ENCODE measurements around the gene LTBP2.

The LTBP2 gene

GRCh38 chr14:74591394-74591793, 20.6 kb downstream of the LTBP2 start:
- DNase-seq (ENCODE audit: low read depth), result no peak

GRCh38 chr14:74589291-74589879, 22.7 kb downstream of the LTBP2 start:
- no peak for DNase-seq (ENCODE audit: low read depth)

DNA sequence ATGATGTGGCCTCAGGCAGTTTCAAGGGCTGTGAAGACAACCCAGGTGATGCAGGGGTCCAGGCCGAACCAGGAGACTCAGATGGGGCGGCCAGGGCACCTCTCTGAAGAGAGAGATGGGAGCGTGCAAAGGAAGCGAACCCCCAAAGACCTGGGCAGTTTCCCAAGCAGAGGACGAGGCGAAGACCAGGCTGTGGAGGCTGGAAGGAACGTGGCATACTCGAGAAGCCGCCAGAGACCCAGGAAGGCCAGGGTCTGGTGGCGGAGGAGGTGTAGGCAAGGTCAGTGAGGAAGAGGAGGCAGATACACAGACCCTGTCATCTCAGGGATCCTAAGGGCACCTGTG, 24.7 kb downstream of the LTBP2 start:
- no peak for DNase-seq (ENCODE audit: low read depth)

DNA sequence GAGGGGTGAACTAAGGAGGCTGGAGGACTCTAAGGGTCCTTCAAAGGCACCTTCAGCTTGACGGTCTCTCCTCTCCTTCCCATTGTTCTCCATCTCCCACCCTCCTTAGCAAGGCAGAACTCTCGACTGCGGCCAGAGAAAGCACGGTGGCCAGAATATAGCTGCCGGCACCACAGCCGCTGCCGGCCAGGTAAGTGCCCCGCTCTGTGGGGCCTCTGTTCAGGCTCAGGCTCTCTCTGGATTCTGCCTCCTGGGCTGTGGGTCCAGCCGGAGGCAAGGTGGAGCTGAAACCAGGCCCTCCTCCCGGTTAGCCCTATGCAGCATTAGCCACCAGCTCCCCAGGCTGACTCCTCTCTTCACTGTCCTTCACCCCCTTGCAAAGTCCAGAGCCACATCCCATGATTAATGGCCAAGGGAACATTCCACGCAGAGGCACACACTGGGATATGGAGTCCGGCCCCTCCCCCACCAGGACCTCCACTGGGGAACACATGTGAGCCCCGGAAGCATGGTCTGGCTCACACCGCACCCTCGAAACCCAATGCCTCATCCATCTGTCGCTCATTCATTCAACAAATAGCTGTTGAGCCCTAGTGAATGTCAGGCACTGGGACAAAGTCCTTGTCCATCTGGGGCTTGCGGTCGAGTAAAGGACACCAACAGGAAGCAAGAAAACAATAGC, 25.2 kb downstream of the LTBP2 start:
- DNase-seq (ENCODE audit: low read depth), result no peak

DNA sequence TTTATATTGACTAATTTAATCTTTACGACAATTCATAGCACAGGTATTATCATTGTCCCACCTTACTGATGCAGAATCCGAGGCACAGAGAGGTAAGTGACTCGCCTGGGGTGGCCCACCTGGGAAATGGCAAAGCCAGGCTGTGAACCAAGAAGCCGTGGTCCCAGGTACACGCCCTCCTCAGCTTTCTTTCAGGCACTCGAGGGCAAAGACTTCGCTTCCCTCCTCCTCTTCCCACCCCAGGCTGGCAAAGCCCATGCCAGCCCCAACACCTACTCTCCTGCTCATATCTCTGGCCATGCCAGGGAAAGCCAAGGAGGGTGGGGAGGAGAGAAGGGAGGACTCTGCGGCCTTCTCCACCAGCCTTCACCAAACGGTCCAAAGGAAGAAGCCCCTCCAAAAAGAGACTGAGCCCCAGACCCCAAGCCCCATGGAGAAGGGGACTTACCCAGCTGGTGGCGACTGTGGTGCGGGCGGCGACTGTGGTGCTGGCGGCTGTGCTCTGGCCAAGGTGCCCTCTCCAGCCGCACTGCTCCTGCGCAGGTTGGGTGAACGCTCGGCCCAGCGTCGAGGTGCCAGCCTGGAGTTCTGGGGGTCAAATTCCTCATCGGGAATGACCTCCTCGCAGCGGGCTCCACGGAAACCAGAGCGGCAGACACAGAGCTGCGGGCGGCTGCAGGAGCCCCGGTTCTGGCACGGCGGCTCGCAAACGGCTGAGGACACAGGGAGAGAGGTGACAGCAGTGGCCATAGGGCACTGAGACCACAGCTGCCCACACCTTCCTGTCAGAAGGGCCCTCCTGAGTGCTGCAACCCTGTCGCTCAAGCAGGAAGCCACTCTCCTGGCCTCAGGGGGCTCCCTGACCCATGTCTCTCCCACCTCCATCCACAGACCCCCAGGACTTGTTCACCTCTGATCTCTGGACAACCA, 26.4 kb downstream of the LTBP2 start:
- DNase-seq (ENCODE audit: low read depth), result no peak

- DNase-seq (ENCODE audit: low read depth), result no peak
Measured at GRCh38 chr14:74584951-74585350, 27.1 kb downstream of the LTBP2 start.

DNA sequence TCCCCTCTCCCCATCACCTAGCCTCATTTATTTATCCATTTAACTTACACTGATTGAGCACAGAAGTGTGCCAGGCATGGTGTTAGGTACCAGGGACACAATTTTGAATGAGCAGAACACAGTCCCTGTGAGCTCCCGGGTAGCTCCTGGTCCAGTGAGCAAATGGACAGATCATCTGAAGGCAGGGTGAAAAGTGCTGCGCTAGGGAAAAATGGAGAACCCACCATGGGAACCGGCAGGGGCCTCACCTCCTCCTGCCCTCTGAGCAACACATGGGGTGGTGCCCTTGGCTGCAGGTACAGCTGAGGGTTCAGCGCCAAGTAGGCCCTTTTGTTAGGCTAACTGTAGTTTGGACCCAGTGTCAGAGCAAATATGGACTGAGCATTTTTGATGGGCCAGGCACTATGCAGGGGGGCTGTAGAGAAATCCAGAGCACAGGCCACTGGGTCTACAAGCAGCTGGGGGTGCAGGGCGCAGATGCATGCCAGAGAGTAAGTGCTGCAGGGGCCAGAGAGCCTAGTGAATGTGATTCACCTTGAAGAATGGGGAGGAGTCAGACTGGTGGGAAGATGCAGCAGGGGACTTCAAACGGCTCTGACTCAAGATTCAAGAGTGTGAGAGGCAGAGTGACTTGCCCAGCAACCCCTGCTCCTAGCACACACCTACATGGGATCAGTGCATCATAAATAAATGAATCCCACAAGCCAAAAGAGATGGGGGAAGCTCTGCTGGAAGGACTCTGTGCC, 28.2 kb downstream of the LTBP2 start:
- DNase-seq (ENCODE audit: low read depth), result peak; percentile 87

DNA sequence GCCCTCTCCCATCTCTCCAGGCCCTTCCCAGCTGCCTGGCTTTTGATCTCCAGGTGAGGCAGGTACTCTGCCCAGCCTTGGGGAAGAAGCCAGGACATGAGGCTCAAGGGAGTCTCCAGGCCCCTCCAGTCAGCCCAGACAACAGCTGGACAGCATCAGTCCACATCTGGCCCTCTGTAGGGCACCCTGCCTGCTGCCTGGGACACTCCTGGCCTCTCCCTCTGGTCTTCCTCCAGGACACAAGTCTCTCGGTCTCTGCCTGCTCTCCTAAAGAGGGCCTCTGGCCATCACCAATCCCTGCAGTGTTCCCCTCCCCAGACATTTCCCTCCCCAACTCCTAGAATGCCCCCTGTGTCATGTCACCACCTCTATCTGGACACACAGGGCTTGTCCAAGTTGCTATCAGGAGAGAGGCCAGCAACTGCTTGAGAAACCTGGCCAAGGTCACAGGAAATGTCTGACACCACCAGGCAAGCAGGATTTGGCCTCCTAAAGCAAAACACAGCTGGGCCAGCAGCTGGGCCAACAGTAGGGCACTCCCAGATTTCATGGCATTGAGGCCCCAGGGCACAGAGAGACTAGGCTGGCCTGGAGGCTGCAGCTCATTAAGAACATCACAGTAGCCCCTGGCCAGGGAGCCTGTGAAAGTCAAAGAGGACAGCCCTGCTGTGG, 29.0 kb downstream of the LTBP2 start:
- DNase-seq (ENCODE audit: low read depth), result peak; percentile 68

GRCh38 chr14:74580275-74580672, 31.8 kb downstream of the LTBP2 start:
- DNase-seq (ENCODE audit: low read depth), result no peak

- peak; percentile 83 for DNase-seq (ENCODE audit: low read depth)
Measured at GRCh38 chr14:74579447-74580274, 32.4 kb downstream of the LTBP2 start.

GRCh38 chr14:74578479-74578878, 33.6 kb downstream of the LTBP2 start:
- no peak for DNase-seq (ENCODE audit: low read depth)

DNA sequence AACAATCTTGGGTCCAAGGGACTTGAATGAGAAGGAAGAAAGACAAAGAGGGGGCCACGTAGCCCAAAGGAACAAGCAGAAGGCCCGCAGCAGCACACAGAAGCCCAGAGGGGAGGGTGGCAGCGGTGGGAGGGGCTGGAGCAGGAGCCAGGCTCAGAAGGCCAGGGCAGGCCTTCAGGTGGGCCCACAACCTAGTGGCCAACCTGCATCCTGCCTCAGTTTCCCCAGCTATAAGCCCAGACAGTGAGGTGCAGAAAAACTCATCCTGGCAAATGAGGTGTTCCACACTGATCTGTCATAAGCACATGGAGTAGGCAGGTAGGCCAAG, 34.1 kb downstream of the LTBP2 start:
- no peak for DNase-seq (ENCODE audit: low read depth)

DNA sequence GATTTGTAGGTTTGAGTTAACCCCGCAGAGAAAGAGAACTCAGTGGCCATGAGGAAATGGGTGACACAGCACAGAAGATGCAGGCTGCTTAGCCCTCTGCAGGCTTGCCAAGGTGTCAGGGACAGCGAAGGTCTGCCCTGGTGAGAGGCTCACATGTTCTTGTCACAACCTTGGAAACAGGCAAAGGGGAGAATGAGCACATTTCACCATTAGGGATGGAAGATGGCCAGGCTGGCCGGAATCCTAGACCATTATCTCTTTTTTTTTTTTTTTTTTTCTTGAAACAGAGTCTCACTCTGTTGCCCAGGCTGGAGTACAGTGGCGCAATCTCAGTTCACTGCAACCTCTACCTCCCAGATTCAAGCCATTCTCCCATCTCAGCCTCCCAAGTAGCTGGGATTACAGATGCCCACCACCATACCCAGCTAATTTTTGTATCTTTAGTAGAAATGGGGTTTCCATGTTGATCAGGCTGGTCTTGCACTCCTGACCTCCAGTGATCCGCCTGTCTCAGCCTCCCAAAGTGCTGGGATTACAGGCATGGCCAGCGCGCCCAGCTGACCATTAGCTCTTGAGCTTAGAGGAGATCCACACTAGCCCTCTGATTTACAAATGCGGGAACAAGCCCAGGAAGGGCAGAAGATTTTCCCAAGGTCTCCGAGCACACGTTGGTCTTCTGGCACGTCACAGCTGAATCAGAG, 34.6 kb downstream of the LTBP2 start:
- DNase-seq (ENCODE audit: low read depth), result peak; percentile 50

- DNase-seq (ENCODE audit: low read depth), result no peak
Measured at GRCh38 chr14:74575936-74576335, 36.1 kb downstream of the LTBP2 start.

DNA sequence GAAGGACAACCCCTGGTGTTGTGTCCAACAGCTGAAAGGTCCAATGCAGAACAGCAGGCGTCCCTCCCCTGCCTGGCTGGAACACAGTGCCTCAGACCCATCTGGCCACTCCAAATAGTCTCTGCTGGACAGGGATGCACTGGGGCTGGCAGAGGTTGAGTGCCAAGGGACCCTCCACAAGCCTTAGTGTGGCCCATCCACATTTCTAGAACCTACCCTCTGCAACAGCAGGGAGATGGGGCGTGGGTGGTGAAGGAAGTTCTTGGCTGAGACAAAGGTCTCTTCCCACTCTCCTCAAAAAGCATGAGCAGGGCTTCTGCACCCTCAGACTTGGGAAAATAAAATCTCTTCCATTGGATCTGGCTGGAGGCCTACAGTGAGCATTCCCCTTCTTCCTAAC, 36.5 kb downstream of the LTBP2 start:
- no peak for DNase-seq (ENCODE audit: low read depth)

- DNase-seq (ENCODE audit: low read depth), result peak; percentile 55
Measured at GRCh38 chr14:74574706-74575105, 37.3 kb downstream of the LTBP2 start.

DNA sequence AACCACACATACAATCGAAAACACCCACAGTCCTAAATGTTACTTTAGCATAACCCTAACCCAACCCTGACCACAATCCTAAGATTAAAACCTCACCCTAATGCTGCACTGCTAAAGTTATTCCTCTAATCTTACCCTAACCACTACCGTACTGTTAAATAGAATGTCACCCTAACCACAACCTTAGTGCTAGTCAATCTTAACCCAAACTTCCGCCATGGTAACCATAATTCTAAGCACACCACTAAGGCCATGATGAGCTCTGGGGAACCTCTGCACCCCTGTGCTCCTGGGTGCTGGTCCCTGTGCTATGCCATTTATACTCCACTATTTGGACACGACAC, 38.0 kb downstream of the LTBP2 start:
- DNase-seq (ENCODE audit: low read depth), result no peak

GRCh38 chr14:74573421-74574089, 38.5 kb downstream of the LTBP2 start:
- DNase-seq (ENCODE audit: low read depth), result no peak

- peak; percentile 84 for DNase-seq (ENCODE audit: low read depth)
Measured at GRCh38 chr14:74572726-74573301, 39.2 kb downstream of the LTBP2 start.

All from EH (cell line).